Caco-2 (cell line): ENCODE results near the gene MPPED1. TPM values are rescaled to one million over a fixed set of nuclear protein-coding genes. Genes with fewer than 3 reads are reported as not detected.

ENCODE experiments used
- BruUV-seq: library from RNA; stranded (reverse); fragments of 400-500 nt; replicated peaks from 2 replicates; lab custom pipeline; 2021; lab: Mats Ljungman, UMichigan
- CTCF ChIA-PET: fragments of 300-600 bp; sonication (Branson Sonifier 250); formaldehyde crosslinking; loops from one replicate; lab custom pipeline; 2022; ENCODE audit warnings: antibody characterized with exemption; lab: Charles Lee
- POLR2A ChIA-PET: fragments of 300-600 bp; sonication (Branson Sonifier 250); formaldehyde crosslinking; loops from one replicate; lab custom pipeline; 2022; ENCODE audit warnings: antibody characterized with exemption; lab: Charles Lee
- DNase-seq, 2 experiments: peaks; one replicate each; pipeline versions ENCODE4 v3.0.0 to v3.0.0-alpha.2; 2020 to 2022
- H3K27me3 ChIP-seq: replicated peaks from 2 replicates; pipeline ENCODE4 v1.6.0; 2011; ENCODE audit warnings: low read length; ENCODE audit not compliant: control insufficient read depth, insufficient read depth
- H3K36me3 ChIP-seq: 2 replicates; pipeline ENCODE4 v1.5.1; 2011; ENCODE audit warnings: low read length; ENCODE audit not compliant: control insufficient read depth, insufficient read depth
- H3K4me1 ChIP-seq: fragments of 250-450 bp; sonication (Bioruptor Pico); 2 replicates; pipeline ENCODE4 v1.5.1; 2020; ENCODE audit warnings: mild to moderate bottlenecking
- H3K4me3 ChIP-seq: 2 replicates; pipeline ENCODE4 v1.5.1; 2011; ENCODE audit warnings: low read depth, mild to moderate bottlenecking, control low read depth, low read length
- H3K9me3 ChIP-seq: fragments of 250-450 bp; sonication (Bioruptor Pico); 2 replicates; pipeline ENCODE4 v1.5.1; 2020; ENCODE audit warnings: mild to moderate bottlenecking, moderate library complexity
- H3K27ac Mint-ChIP-seq: one replicate; pipeline ENCODE4 v1.8.0; 2022; ENCODE audit warnings: mixed read lengths; ENCODE audit not compliant: unreplicated experiment
- H3K27me3 Mint-ChIP-seq: one replicate; pipeline ENCODE4 v1.8.0; 2022; ENCODE audit warnings: mixed read lengths; ENCODE audit not compliant: insufficient read depth, unreplicated experiment
- H3K36me3 Mint-ChIP-seq: one replicate; pipeline ENCODE4 v1.8.0; 2022; ENCODE audit warnings: mild to moderate bottlenecking, mixed read lengths; ENCODE audit not compliant: insufficient read depth, unreplicated experiment
- H3K4me1 Mint-ChIP-seq: one replicate; pipeline ENCODE4 v1.8.0; 2022; ENCODE audit warnings: low read depth, mixed read lengths; ENCODE audit not compliant: unreplicated experiment
- H3K4me3 Mint-ChIP-seq: one replicate; pipeline ENCODE4 v1.8.0; 2022; ENCODE audit warnings: mild to moderate bottlenecking, moderate library complexity, mixed read lengths; ENCODE audit not compliant: unreplicated experiment
- H3K9me3 Mint-ChIP-seq: one replicate; pipeline ENCODE4 v1.8.0; 2022; ENCODE audit warnings: mixed read lengths; ENCODE audit not compliant: unreplicated experiment
- CTCF ChIP-seq, 2 experiments: fragments of 200-600 bp in 1 of 2; IDR thresholded peaks; 1 replicate in 1 of 2; 2 replicates in 1 of 2; pipeline versions ENCODE4 v1.5.1 to v1.8.0; 2011 to 2022; ENCODE audit warnings: antibody characterized with exemption in 1 of 2, control low read depth in 1 of 2, inconsistent platforms in 1 of 2, low read depth in 1 of 2, low read length in 1 of 2, mild to moderate bottlenecking in 1 of 2, moderate library complexity in 1 of 2; ENCODE audit not compliant: insufficient read depth in 1 of 2, severe bottlenecking in 1 of 2, unreplicated experiment in 1 of 2
- intact Hi-C: fragments of 100-400 bp; cut with micrococcal nuclease; formaldehyde crosslinking; loops from one replicate; pipeline ENCODE4 v1.10.0; 2022; ENCODE audit not compliant: unreplicated experiment
- total RNA-seq: library from RNA; stranded (reverse); gene quantifications from 2 replicates; pipeline ENCODE4 v1.2.3, GENCODE V29; 2022

Gene MPPED1
- total RNA-seq, 1 experiment from 2014 or later = not detected

- intact Hi-C loops = no loop called here
- ChIA-PET POLR2A (no interaction called here), CTCF (no interaction called here)
- Histone ChIP-seq H3K4me3 (no peak overlapping the region), H3K9me3 (no peaks in the 10 kb centered on the region), H3K4me1 (no peaks in the 10 kb centered on the region), H3K27me3 (no peaks in the 10 kb centered on the region), H3K36me3 (no peaks in the 10 kb centered on the region)
- H3K27me3 Mint-ChIP-seq = no peaks in the 10 kb centered on the region
- DNase-seq = no peak
- TF ChIP-seq CTCF (IDR thresholded peaks at IDR 0.05; ENCODE audit: insufficient read depth in 1 of 2, low read depth in 1 of 2, low read length in 1 of 2, severe bottlenecking in 1 of 2, unreplicated experiment in 1 of 2) = no peak
- no TSS peak for BruUV-seq
- H3K27ac Mint-ChIP-seq = no peak overlapping the region
- H3K36me3 Mint-ChIP-seq = no peaks in the 10 kb centered on the region
- no peaks in the 10 kb centered on the region for H3K4me1 Mint-ChIP-seq
- H3K4me3 Mint-ChIP-seq = no peak overlapping the region
- no peaks in the 10 kb centered on the region for H3K9me3 Mint-ChIP-seq
Observed at GRCh38 chr22:43507235-43507634, 95.4 kb downstream of the MPPED1 start.

GRCh38 chr22:43508489-43508888 is 96.7 kb downstream of the MPPED1 start:
- Mint-ChIP-seq H3K9me3 (no peaks in the 10 kb centered on the region), H3K36me3 (no peaks in the 10 kb centered on the region), H3K4me1 (no peaks in the 10 kb centered on the region), H3K27me3 (no peaks in the 10 kb centered on the region), H3K27ac (no peak overlapping the region), H3K4me3 (no peak overlapping the region)
- POLR2A ChIA-PET = no interaction called here
- no peaks in the 10 kb centered on the region for H3K9me3 ChIP-seq
- intact Hi-C loops = no loop called here
- no peak for TF ChIP-seq CTCF (IDR thresholded peaks at IDR 0.05; ENCODE audit: insufficient read depth in 1 of 2, low read depth in 1 of 2, low read length in 1 of 2, severe bottlenecking in 1 of 2, unreplicated experiment in 1 of 2)
- no peaks in the 10 kb centered on the region for H3K4me1 ChIP-seq
- H3K4me3 ChIP-seq = no peak overlapping the region
- H3K36me3 ChIP-seq = no peaks in the 10 kb centered on the region
- BruUV-seq = no TSS peak
- DNase-seq = no peak
- CTCF ChIA-PET = no interaction called here
- no peaks in the 10 kb centered on the region for H3K27me3 ChIP-seq

DNA sequence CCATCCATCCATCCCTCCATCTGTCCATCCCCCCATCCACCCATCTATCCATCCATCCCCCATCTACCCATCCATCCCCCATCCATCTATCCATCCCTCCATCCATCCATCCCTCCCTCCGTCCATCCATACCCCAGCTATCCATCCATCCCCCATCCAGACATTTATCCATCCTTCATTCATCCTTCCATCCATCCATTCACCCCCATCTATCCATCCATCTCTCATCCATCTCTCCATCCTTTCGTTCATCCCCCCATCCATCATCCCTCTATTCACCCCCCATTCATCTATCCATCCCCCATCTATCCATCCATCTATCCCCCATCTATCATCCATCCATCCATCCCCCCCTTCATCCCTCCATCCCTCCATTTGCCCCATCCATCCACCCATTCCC is 97.5 kb downstream of the MPPED1 start:
- Mint-ChIP-seq H3K9me3 (no peaks in the 10 kb centered on the region), H3K27ac (no peak overlapping the region), H3K36me3 (no peaks in the 10 kb centered on the region), H3K27me3 (no peaks in the 10 kb centered on the region), H3K4me1 (no peaks in the 10 kb centered on the region), H3K4me3 (no peak overlapping the region)
- intact Hi-C loops = no loop called here
- no peak for TF ChIP-seq CTCF (IDR thresholded peaks at IDR 0.05; ENCODE audit: insufficient read depth in 1 of 2, low read depth in 1 of 2, low read length in 1 of 2, severe bottlenecking in 1 of 2, unreplicated experiment in 1 of 2)
- Histone ChIP-seq H3K9me3 (no peaks in the 10 kb centered on the region), H3K27me3 (no peaks in the 10 kb centered on the region), H3K36me3 (no peaks in the 10 kb centered on the region), H3K4me3 (no peak overlapping the region), H3K4me1 (no peaks in the 10 kb centered on the region)
- ChIA-PET CTCF (no interaction called here), POLR2A (no interaction called here)
- no peak for DNase-seq
- no TSS peak for BruUV-seq
